Activated CD4-positive, alpha-beta memory T cell treated with anti-CD3 and anti-CD28 coated beads, Interleukin-2, amount 10 ng/mL, durations not matched to agents 7 days and 5 days (primary cell): Measurements from ENCODE around the gene GNPTG. TPM values are rescaled to one million over a fixed set of nuclear protein-coding genes. Genes with fewer than 3 reads are reported as not detected.
A peak's percentile ranks its signal among the peaks of the same experiment; 100 is the strongest.

Experiments
- CTCF ChIA-PET: fragments of 350-600 bp; sonication (Branson Sonifier 250); formaldehyde crosslinking; loops from one replicate; lab custom pipeline; 2021; ENCODE audit warnings: antibody characterized with exemption, inconsistent platforms; lab: Charles Lee
- POLR2A ChIA-PET: fragments of 350-600 bp; sonication (Branson Sonifier 250); formaldehyde crosslinking; loops from one replicate; lab custom pipeline; 2021; ENCODE audit warnings: antibody characterized with exemption; lab: Charles Lee
- DNase-seq: peaks from one replicate; pipeline ENCODE4 v3.0.0-alpha.2; 2020
- H3K27ac Mint-ChIP-seq: one replicate; pipeline ENCODE4 v1.8.0; 2021; ENCODE audit warnings: mild to moderate bottlenecking, mixed read lengths
- H3K27me3 Mint-ChIP-seq: one replicate; pipeline ENCODE4 v1.8.0; 2021; ENCODE audit warnings: mixed read lengths
- H3K36me3 Mint-ChIP-seq: one replicate; pipeline ENCODE4 v1.8.0; 2021; ENCODE audit warnings: low read depth, mixed read lengths
- H3K4me1 Mint-ChIP-seq: one replicate; pipeline ENCODE4 v1.8.0; 2021; ENCODE audit warnings: mixed read lengths
- H3K4me3 Mint-ChIP-seq: one replicate; pipeline ENCODE4 v1.8.0; 2021; ENCODE audit warnings: mild to moderate bottlenecking, mixed read lengths
- H3K9me3 Mint-ChIP-seq: one replicate; pipeline ENCODE4 v1.8.0; 2021; ENCODE audit warnings: mixed read lengths
- total RNA-seq, 2 experiments: library from RNA; stranded (reverse); gene quantifications; one replicate each; pipeline ENCODE4 v1.2.3, GENCODE V29; 2021

Gene GNPTG
- total RNA-seq, 2 experiments from 2014 or later, result 32.5 to 33.4 TPM

GRCh38 chr16:1375298-1375640 is 23.5 kb downstream of the GNPTG start:
- Mint-ChIP-seq H3K4me1 (peaks cover 20% of the 10 kb centered on the region), H3K27ac (no peak overlapping the region), H3K27me3 (no peaks in the 10 kb centered on the region), H3K4me3 (no peak overlapping the region), H3K36me3 (peaks cover 4% of the 10 kb centered on the region), H3K9me3 (no peaks in the 10 kb centered on the region)
- POLR2A ChIA-PET, result no interaction called here
- CTCF ChIA-PET, result no interaction called here
- DNase-seq, result no peak

DNA sequence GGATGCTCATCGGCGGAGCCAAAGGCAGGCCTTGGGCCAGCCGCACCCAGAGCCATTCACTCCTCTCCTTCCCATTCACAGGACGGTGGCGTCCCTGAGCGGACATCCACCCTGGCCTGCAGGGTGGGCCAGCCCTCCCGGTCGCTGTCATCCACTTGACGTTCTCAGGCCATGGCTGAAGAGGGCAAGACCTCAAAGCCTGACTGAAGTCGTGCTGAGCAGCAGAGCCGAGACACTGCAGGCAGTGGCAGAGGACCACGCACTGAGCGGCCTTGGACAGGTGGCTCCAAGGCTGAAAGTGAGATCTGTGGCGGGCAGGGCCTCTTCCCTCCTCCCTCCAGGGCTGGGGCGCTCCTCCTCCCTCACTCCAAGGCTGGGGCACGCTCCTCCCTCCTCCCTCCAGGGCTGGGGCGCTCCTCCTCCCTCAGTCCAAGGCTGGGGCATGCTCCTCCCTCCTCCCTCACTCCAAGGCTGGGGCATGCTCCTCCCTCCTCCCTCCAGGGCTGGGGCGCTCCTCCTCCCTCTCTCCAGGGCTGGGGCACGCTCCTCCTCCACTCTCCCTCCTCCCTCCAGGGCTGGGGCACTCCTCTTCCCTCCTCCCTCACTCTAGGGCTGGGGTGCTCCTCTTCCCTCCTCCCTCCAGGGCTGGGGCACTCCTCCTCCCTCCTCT is 24.1 kb downstream of the GNPTG start:
- CTCF ChIA-PET, result no interaction called here
- POLR2A ChIA-PET, result no interaction called here
- no peaks in the 10 kb centered on the region for H3K9me3 Mint-ChIP-seq
- H3K4me3 Mint-ChIP-seq, result no peak overlapping the region
- H3K27me3 Mint-ChIP-seq, result no peaks in the 10 kb centered on the region
- H3K4me1 Mint-ChIP-seq, result peaks cover 20% of the 10 kb centered on the region
- H3K36me3 Mint-ChIP-seq, result peaks cover 4% of the 10 kb centered on the region
- H3K27ac Mint-ChIP-seq, result no peak overlapping the region
- DNase-seq, result no peak

- peak overlapping the region; percentile 75 for H3K4me3 Mint-ChIP-seq
Observed at GRCh38 chr16:1377406-1378010, 25.8 kb downstream of the GNPTG start.

DNA sequence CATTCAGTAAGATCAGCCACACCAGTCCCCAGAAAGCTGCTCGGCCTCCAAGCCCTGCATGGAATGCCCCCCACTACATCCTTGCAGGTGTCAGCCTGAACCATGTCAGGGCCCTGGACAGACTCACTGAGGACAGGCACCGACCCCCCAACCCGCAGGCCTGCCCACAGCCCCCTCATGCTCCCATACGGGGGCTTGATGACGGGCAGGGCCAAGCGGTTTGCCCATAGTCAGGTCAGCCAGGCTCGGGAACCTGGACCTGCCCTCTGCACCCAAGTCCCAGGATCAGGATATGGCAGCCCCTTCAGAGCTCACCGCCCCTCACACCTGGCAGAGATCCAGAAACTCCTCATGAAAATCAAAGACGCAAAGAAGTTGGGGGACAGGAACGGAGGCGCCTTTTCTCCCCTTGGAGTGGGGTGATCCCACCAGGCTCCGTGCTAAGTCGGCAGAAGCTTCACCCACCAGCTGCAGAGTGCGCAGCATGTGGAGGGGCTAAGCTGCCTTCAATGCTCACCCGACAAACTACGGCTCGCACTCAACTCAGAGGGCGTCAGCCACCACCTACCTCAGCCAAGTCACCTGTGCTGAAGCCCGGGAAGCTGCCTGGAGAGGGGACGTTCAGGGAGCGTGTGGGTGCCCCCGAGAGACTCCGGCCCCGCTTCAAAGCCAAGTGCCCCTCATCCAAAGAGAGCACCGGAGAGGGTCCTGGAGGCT is 26.5 kb downstream of the GNPTG start:
- Mint-ChIP-seq H3K4me3 (peak overlapping the region; percentile 75), H3K27me3 (no peaks in the 10 kb centered on the region), H3K27ac (peak overlapping the region; percentile 77), H3K36me3 (peaks cover 8% of the 10 kb centered on the region), H3K4me1 (peaks cover 20% of the 10 kb centered on the region), H3K9me3 (no peaks in the 10 kb centered on the region)
- ChIA-PET CTCF (interaction anchor here (2.5 to 4.4 kb wide), 2 partner anchors 9 to 15 kb away, joined by 7 to 29 read pairs; no protein-coding TSS in a partner anchor), POLR2A (interaction anchor here (1.1 to 2.3 kb wide), 8 partner anchors 13 to 394 kb away, joined by 3 to 19 read pairs (median 4); partner anchors contain the start of genes EME2, MAPK8IP3, MRPS34 and UQCC4)
- DNase-seq, result no peak

More at GRCh38 chr16:1377406-1378010, 25.8 kb downstream of the GNPTG start:
- Mint-ChIP-seq H3K9me3 (no peaks in the 10 kb centered on the region), H3K4me1 (peaks cover 20% of the 10 kb centered on the region), H3K36me3 (peaks cover 8% of the 10 kb centered on the region), H3K27ac (no peak overlapping the region), H3K27me3 (no peaks in the 10 kb centered on the region)
- POLR2A ChIA-PET, result interaction anchor here (2.1 kb wide), 1 partner anchor 12 kb away, joined by 11 read pairs; no protein-coding TSS in a partner anchor
- DNase-seq, result no peak
- CTCF ChIA-PET, result interaction anchor here (2.5 to 4.4 kb wide), 2 partner anchors 8 to 14 kb away, joined by 7 to 29 read pairs; no protein-coding TSS in a partner anchor

GRCh38 chr16:1378804-1379303 is 27.1 kb downstream of the GNPTG start:
- no peaks in the 10 kb centered on the region for H3K27me3 Mint-ChIP-seq
- H3K9me3 Mint-ChIP-seq, result no peaks in the 10 kb centered on the region
- peak; percentile 69 for DNase-seq

GRCh38 chr16:1379304-1380076 is 27.8 kb downstream of the GNPTG start:
- peak overlapping the region; percentile 47 for H3K27ac Mint-ChIP-seq
- peak overlapping the region; percentile 71 for H3K4me3 Mint-ChIP-seq
- H3K36me3 Mint-ChIP-seq, result peaks cover 8% of the 10 kb centered on the region
- H3K27me3 Mint-ChIP-seq, result no peaks in the 10 kb centered on the region
- peak; percentile 74 for DNase-seq
- ChIA-PET POLR2A (interaction anchor here (0.6 to 2.3 kb wide), 13 partner anchors 14 to 393 kb away, joined by 3 to 19 read pairs (median 4); partner anchors contain the start of genes EME2, MAPK8IP3, MRPS34 and UBE2I), CTCF (interaction anchor here (2.5 to 4.4 kb wide), 2 partner anchors 10 to 16 kb away, joined by 7 to 29 read pairs; no protein-coding TSS in a partner anchor)
- peaks cover 20% of the 10 kb centered on the region for H3K4me1 Mint-ChIP-seq
- H3K9me3 Mint-ChIP-seq, result no peaks in the 10 kb centered on the region

More at GRCh38 chr16:1378804-1379303, 27.1 kb downstream of the GNPTG start:
- Mint-ChIP-seq H3K4me3 (peak overlapping the region; percentile 75), H3K4me1 (peaks cover 20% of the 10 kb centered on the region), H3K27ac (peak overlapping the region; percentile 77), H3K36me3 (peaks cover 8% of the 10 kb centered on the region)
- ChIA-PET CTCF (interaction anchor here (2.5 to 4.4 kb wide), 2 partner anchors 10 to 15 kb away, joined by 7 to 29 read pairs; no protein-coding TSS in a partner anchor), POLR2A (interaction anchor here (1.1 to 2.3 kb wide), 8 partner anchors 13 to 394 kb away, joined by 3 to 19 read pairs (median 4); partner anchors contain the start of genes EME2, MAPK8IP3, MRPS34 and UQCC4)

DNA sequence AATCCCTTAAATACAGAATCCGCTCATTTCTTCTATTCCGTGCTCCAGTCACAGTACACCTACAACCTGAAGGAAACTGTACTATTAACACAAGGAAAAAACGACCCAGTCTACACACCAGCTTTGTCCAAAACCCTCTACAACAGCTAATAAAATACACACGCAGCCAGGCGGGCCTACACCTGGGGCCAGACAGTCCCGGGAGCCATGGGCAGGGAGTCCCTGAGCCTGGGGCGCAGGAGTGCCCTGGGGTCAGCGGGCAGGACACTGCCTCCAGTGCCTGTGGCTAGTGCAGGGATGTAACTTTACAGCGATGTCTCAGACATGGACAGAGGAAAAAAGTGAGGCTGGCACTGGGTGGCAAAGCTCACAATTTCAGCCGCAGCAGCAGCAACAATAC is 28.5 kb downstream of the GNPTG start:
- Mint-ChIP-seq H3K27me3 (no peaks in the 10 kb centered on the region), H3K36me3 (peaks cover 10% of the 10 kb centered on the region), H3K4me1 (peaks cover 20% of the 10 kb centered on the region), H3K27ac (peak overlapping the region; percentile 47), H3K9me3 (no peaks in the 10 kb centered on the region), H3K4me3 (peak overlapping the region; percentile 71)
- no peak for DNase-seq
- CTCF ChIA-PET, result interaction anchor here (4.4 kb wide), 1 partner anchor 17 kb away, joined by 29 read pairs; no protein-coding TSS in a partner anchor
- POLR2A ChIA-PET, result interaction anchor here (0.6 to 2.3 kb wide), 8 partner anchors 16 to 71 kb away, joined by 3 to 19 read pairs (median 4); partner anchors contain the start of genes UBE2I and UQCC4

DNA sequence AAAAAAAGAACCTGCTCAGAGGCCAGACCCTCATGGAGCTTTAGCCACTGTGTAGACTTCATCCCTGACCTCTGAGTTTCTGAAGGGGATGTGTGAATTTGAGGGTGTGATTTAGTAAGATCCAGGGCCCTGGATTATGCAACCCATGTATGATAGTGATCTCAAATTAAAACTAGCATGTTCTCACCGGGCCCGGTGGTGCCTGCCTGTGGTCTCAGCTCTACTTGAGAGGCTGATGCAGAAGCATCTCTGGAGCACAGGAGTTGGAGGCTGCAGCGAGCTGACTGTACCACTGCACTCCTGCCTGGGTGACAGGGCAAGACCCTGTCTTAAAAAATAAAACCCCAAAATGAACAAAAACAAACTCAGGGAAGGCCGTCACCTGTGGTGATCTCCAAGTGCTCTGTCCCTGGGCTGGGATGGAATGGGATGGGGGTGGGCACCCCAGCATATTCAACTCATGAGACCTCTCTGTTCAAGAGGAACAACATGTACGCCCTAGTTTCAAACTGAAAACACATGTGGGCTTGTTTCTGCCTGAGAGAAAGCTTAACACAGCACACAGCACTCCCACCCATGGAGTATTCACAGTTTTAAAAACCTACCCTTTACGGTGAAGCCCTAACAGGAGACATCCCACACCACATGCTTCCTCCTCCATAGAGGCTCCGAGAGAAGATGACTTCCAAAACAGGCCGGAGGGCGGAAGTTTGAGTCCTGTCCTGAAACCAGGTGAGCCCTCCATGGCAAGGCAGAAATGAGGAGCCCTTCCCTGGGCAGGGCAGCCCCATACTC is 30.1 kb downstream of the GNPTG start:
- Mint-ChIP-seq H3K36me3 (peaks cover 8% of the 10 kb centered on the region), H3K27ac (no peak overlapping the region), H3K9me3 (no peaks in the 10 kb centered on the region), H3K4me3 (no peak overlapping the region), H3K27me3 (no peaks in the 10 kb centered on the region), H3K4me1 (peaks cover 20% of the 10 kb centered on the region)
- no peak for DNase-seq
- ChIA-PET POLR2A (no interaction called here), CTCF (interaction anchor here (0.6 to 4.4 kb wide), 2 partner anchors 13 to 18 kb away, joined by 3 to 29 read pairs; no protein-coding TSS in a partner anchor)

GRCh38 chr16:1383556-1383955 is 31.8 kb downstream of the GNPTG start:
- POLR2A ChIA-PET, result no interaction called here

GRCh38 chr16:1385232-1385631 is 33.5 kb downstream of the GNPTG start:
- CTCF ChIA-PET, result no interaction called here
- H3K27ac Mint-ChIP-seq, result no peak overlapping the region
- POLR2A ChIA-PET, result no interaction called here

More at GRCh38 chr16:1383556-1383955, 31.8 kb downstream of the GNPTG start:
- no peak for DNase-seq
- CTCF ChIA-PET, result interaction anchor here (0.6 kb wide), 1 partner anchor 11 kb away, joined by 3 read pairs; no protein-coding TSS in a partner anchor
- Mint-ChIP-seq H3K36me3 (peaks cover 8% of the 10 kb centered on the region), H3K27ac (no peak overlapping the region), H3K4me1 (peaks cover 10% of the 10 kb centered on the region), H3K4me3 (no peak overlapping the region), H3K9me3 (no peaks in the 10 kb centered on the region), H3K27me3 (no peaks in the 10 kb centered on the region)

GRCh38 chr16:1387331-1387730 is 35.6 kb downstream of the GNPTG start:
- Mint-ChIP-seq H3K4me1 (no peaks in the 10 kb centered on the region), H3K9me3 (no peaks in the 10 kb centered on the region), H3K27me3 (no peaks in the 10 kb centered on the region), H3K4me3 (no peak overlapping the region), H3K27ac (no peak overlapping the region), H3K36me3 (peaks cover 3% of the 10 kb centered on the region)
- POLR2A ChIA-PET, result no interaction called here
- CTCF ChIA-PET, result no interaction called here
- DNase-seq, result no peak

More at GRCh38 chr16:1385232-1385631, 33.5 kb downstream of the GNPTG start:
- DNase-seq, result no peak
- Mint-ChIP-seq H3K36me3 (peaks cover 6% of the 10 kb centered on the region), H3K9me3 (no peaks in the 10 kb centered on the region), H3K27me3 (no peaks in the 10 kb centered on the region), H3K4me1 (peaks cover under 1% of the 10 kb centered on the region), H3K4me3 (no peak overlapping the region)
